Measurements from ENCODE around the gene SLC2A13. TPM values are rescaled to one million over a fixed set of nuclear protein-coding genes. Genes with fewer than 3 reads are reported as not detected.

SLC2A13 gene
- total and polyA plus RNA-seq, 2 donors (not counting 3 experiments of a cell fraction or from before 2014, with no cell fraction given) = 1.2 to 4.9 TPM

- Histone ChIP-seq H2AFZ (ENCODE audit: low read depth, low read length) (no peak overlapping the region), H4K20me1 (replicated peaks; ENCODE audit: control insufficient read depth, extremely low read depth, insufficient read depth, low read length) (no peaks in the 10 kb centered on the region), H3K9me1 (replicated peaks; ENCODE audit: control insufficient read depth, extremely low read depth, insufficient read depth, low read length) (no peaks in the 10 kb centered on the region), H3K36me3 (ENCODE audit: control insufficient read depth in 2 of 2, extremely low read depth in 1 of 2, insufficient read depth in 2 of 2, low read length in 2 of 2) (no peaks in the 10 kb centered on the region), H3K4me3 (replicated peaks in 1 of 3; ENCODE audit: insufficient read depth in 1 of 3, low read depth in 1 of 3, low read length in 3 of 3) (no peak overlapping the region), H3K4me2 (ENCODE audit: insufficient read depth, low read length) (no peak overlapping the region), H3K4me1 (ENCODE audit: control insufficient read depth, extremely low read depth, insufficient read depth, low read length) (no peaks in the 10 kb centered on the region), H3K9ac (replicated peaks; ENCODE audit: extremely low read depth, insufficient read depth, low read length) (no peak overlapping the region), H3K27me3 (ENCODE audit: control insufficient read depth in 2 of 2, insufficient read depth in 2 of 2, low read length in 2 of 2) (no peaks in the 10 kb centered on the region), H3K79me2 (ENCODE audit: control insufficient read depth, insufficient read depth, low read length) (no peaks in the 10 kb centered on the region), H3K27ac (ENCODE audit: insufficient read depth, low read depth, low read length) (no peak overlapping the region), H3K9me3 (replicated peaks; ENCODE audit: control insufficient read depth, insufficient read depth, low read length) (no peaks in the 10 kb centered on the region)
- no TSS peak for BruUV-seq (replicated peaks)
- DNase-seq (ENCODE audit: low read depth, low spot score) (peak; percentile 42), FAIRE-seq (no peak)
- intact Hi-C loops (cut with micrococcal nuclease) = no loop called here
- ChIA-PET POLR2A (no interaction called here), CTCF (interaction anchor here (1.5 kb wide), 1 partner anchor 7 kb away, joined by 3 read pairs; no protein-coding TSS in a partner anchor)
- dilution Hi-C loops (cut with MboI; ENCODE audit: extremely low pct_ligation_motif_present, low sequenced_read_pairs) = no loop called here
- TF ChIP-seq MAX (IDR thresholded peaks at IDR 0.05; ENCODE audit: insufficient read depth, insufficient read length) (no peak), FOS (IDR thresholded peaks at IDR 0.05; ENCODE audit: borderline replicate concordance, insufficient read depth, low read length) (peak; percentile 16)
Measured at GRCh38 chr12:39831587-39832315, 274.1 kb downstream of the SLC2A13 start.

GRCh38 chr12:39830852-39831520 lies 274.9 kb downstream of the SLC2A13 start:
- no peak for DNase-seq (ENCODE audit: low read depth, low spot score)
- ChIA-PET POLR2A (no interaction called here), CTCF (no interaction called here)
- intact Hi-C loops (cut with micrococcal nuclease) = no loop called here
- Histone ChIP-seq H3K9me3 (replicated peaks; ENCODE audit: control insufficient read depth, insufficient read depth, low read length) (no peaks in the 10 kb centered on the region), H4K20me1 (replicated peaks; ENCODE audit: control insufficient read depth, extremely low read depth, insufficient read depth, low read length) (no peaks in the 10 kb centered on the region), H3K27me3 (ENCODE audit: control insufficient read depth in 2 of 2, insufficient read depth in 2 of 2, low read length in 2 of 2) (no peaks in the 10 kb centered on the region), H3K9me1 (replicated peaks; ENCODE audit: control insufficient read depth, extremely low read depth, insufficient read depth, low read length) (no peaks in the 10 kb centered on the region), H2AFZ (ENCODE audit: low read depth, low read length) (no peak overlapping the region), H3K4me2 (ENCODE audit: insufficient read depth, low read length) (no peak overlapping the region), H3K27ac (ENCODE audit: insufficient read depth, low read depth, low read length) (no peak overlapping the region), H3K4me3 (replicated peaks in 1 of 3; ENCODE audit: insufficient read depth in 1 of 3, low read depth in 1 of 3, low read length in 3 of 3) (no peak overlapping the region), H3K36me3 (ENCODE audit: control insufficient read depth in 2 of 2, extremely low read depth in 1 of 2, insufficient read depth in 2 of 2, low read length in 2 of 2) (no peaks in the 10 kb centered on the region), H3K4me1 (ENCODE audit: control insufficient read depth, extremely low read depth, insufficient read depth, low read length) (no peaks in the 10 kb centered on the region), H3K9ac (replicated peaks; ENCODE audit: extremely low read depth, insufficient read depth, low read length) (no peak overlapping the region), H3K79me2 (ENCODE audit: control insufficient read depth, insufficient read depth, low read length) (no peaks in the 10 kb centered on the region)
- BruUV-seq (replicated peaks) = no TSS peak
- dilution Hi-C loops (cut with MboI; ENCODE audit: extremely low pct_ligation_motif_present, low sequenced_read_pairs) = no loop called here
- TF ChIP-seq CTCF (IDR thresholded peaks at IDR 0.05; ENCODE audit: extremely low read depth in 1 of 2, insufficient read depth in 1 of 2, low read depth in 1 of 2, low read length in 2 of 2) (no peak), JUN (IDR thresholded peaks at IDR 0.05; ENCODE audit: borderline replicate concordance, insufficient read depth, insufficient read length, low read depth) (no peak), EZH2 (IDR thresholded peaks at IDR 0.05; ENCODE audit: borderline replicate concordance, low read depth, low read length, severe bottlenecking) (no peak), MYC (IDR thresholded peaks at IDR 0.05; ENCODE audit: low read depth, low read length) (no peak), FOS (IDR thresholded peaks at IDR 0.05; ENCODE audit: borderline replicate concordance, insufficient read depth, low read length) (no peak), POLR2A (IDR thresholded peaks at IDR 0.05; ENCODE audit: low read depth, low read length) (no peak), POLR2AphosphoS5 (IDR thresholded peaks at IDR 0.05; ENCODE audit: insufficient read depth, low read depth, low read length) (no peak), GATA2 (IDR thresholded peaks at IDR 0.05; ENCODE audit: insufficient read depth, insufficient read length, low read depth, low read length) (no peak), MAX (IDR thresholded peaks at IDR 0.05; ENCODE audit: insufficient read depth, insufficient read length) (no peak)
- FAIRE-seq = no peak
